ENCODE data around the gene SYVN1. TPM values are rescaled to one million over a fixed set of nuclear protein-coding genes. Genes with fewer than 3 reads are reported as not detected.

The SYVN1 gene
- total RNA-seq, 4 donors from 2014 or later: 19.0 to 38.7 (median 26.0) TPM

DNA sequence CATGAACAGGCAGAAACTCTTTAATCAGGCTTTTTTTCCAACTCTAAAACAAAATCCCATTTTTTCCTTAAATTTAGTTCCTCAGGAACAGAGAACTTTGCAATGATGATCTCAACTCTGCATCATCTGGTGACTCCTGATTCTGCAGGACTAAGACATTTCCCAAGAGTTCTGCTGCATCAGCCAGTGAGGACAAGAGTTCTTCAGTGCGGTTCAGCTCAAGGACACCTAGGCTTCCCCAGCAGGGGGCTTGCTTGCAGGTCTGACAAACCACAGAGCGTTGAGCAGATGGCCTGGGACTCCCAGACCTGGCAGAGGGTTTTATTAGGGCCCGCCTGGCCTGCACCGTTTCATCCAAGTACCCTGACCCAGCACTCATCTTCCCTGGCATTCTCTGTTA, 56.9 kb downstream of the SYVN1 start:
- Histone ChIP-seq H3K4me1 (no peaks in the 10 kb centered on the region), H3K9me3 (no peaks in the 10 kb centered on the region), H3K4me3 (no peak overlapping the region), H3K36me3 (no peaks in the 10 kb centered on the region), H3K27ac (no peak overlapping the region), H3K27me3 (no peaks in the 10 kb centered on the region)
- WGBS, 2 donors (ENCODE audit: low coverage in 1 of 2): 90 to 100% methylated on average over 2 to 4 of the region's 4 CpGs
- TF ChIP-seq, protein P1, sequence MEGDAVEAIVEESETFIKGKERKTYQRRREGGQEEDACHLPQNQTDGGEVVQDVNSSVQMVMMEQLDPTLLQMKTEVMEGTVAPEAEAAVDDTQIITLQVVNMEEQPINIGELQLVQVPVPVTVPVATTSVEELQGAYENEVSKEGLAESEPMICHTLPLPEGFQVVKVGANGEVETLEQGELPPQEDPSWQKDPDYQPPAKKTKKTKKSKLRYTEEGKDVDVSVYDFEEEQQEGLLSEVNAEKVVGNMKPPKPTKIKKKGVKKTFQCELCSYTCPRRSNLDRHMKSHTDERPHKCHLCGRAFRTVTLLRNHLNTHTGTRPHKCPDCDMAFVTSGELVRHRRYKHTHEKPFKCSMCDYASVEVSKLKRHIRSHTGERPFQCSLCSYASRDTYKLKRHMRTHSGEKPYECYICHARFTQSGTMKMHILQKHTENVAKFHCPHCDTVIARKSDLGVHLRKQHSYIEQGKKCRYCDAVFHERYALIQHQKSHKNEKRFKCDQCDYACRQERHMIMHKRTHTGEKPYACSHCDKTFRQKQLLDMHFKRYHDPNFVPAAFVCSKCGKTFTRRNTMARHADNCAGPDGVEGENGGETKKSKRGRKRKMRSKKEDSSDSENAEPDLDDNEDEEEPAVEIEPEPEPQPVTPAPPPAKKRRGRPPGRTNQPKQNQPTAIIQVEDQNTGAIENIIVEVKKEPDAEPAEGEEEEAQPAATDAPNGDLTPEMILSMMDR (IDR thresholded peaks at IDR 0.05): no peak
- no peak for TF ChIP-seq POLR2A (IDR thresholded peaks at IDR 0.05)
- no peak for TF ChIP-seq POLR2AphosphoS5 (IDR thresholded peaks at IDR 0.05)
- TF ChIP-seq EP300 (IDR thresholded peaks at IDR 0.05): no peak
- no peak for ATAC-seq

Small RNAs within 50 kb of the gene (small RNA-seq; reads per million reads assigned to genes)
- gene HIGD1AP10: 0 reads per million in 4 donors
- gene PDCL2P2: 0 reads per million in 4 donors
- 0 to 0.09 (median 0) reads per million in 4 donors for gene RNU2-23P

Other genes starting within 250 kb of the SYVN1 start
- gene ATG2A, start 217.3 kb downstream of the SYVN1 start, total RNA-seq: 10 to 100 TPM; 18.8 to 27.2 (median 26.3) TPM
- 10 to 100 TPM; 20.3 to 41.2 (median 27.0) TPM for gene PPP2R5B, start 209.8 kb downstream of the SYVN1 start, total RNA-seq
- gene GPHA2, start 198.6 kb downstream of the SYVN1 start, total RNA-seq: not detected
- not detected for gene MAJIN, start 162.4 kb downstream of the SYVN1 start, total RNA-seq
- 1 to 10 TPM; 1.5 to 3.4 (median 1.6) TPM for gene BATF2, start 137.5 kb downstream of the SYVN1 start, total RNA-seq
- gene ARL2, start 120.4 kb downstream of the SYVN1 start, total RNA-seq: 100 to 1,000 TPM; 158 to 220 (median 179) TPM
- gene SNX15, start 107.1 kb downstream of the SYVN1 start, total RNA-seq: 10 to 100 TPM; 23.6 to 42.5 (median 30.1) TPM
- 10 to 100 TPM in 3 of 4 donors, 1 to 10 TPM in 1; 4.7 to 13.6 (median 12.7) TPM for gene SAC3D1, start 93.3 kb downstream of the SYVN1 start, total RNA-seq
- gene NAALADL1, start 76.0 kb downstream of the SYVN1 start, total RNA-seq: 10 to 100 TPM; 21.8 to 38.5 (median 29.0) TPM
- 1 to 10 TPM in 2 of 4 donors, under 1 TPM in 2; 0.78 to 1.7 (median 0.99) TPM for gene CDCA5, start 50.5 kb downstream of the SYVN1 start, total RNA-seq
- gene ZFPL1, start 50.3 kb downstream of the SYVN1 start, total RNA-seq: 10 to 100 TPM; 26.3 to 43.9 (median 33.3) TPM
- gene VPS51, start 38.3 kb downstream of the SYVN1 start, total RNA-seq: 100 to 1,000 TPM; 374 to 526 (median 407) TPM
- 10 to 100 TPM in 3 of 4 donors, 1 to 10 TPM in 1; 7.1 to 25.2 (median 18.3) TPM for gene TM7SF2, start 22.6 kb downstream of the SYVN1 start, total RNA-seq
- gene ZNHIT2, start 16.8 kb downstream of the SYVN1 start, total RNA-seq: 10 to 100 TPM; 13.6 to 19.1 (median 15.4) TPM
- gene FAU, start 12.4 kb downstream of the SYVN1 start, total RNA-seq: 100 to 1,000 TPM; 464 to 971 (median 566) TPM
- gene MRPL49, start 12.2 kb downstream of the SYVN1 start, total RNA-seq: 100 to 1,000 TPM in 1 of 4 donors, 10 to 100 TPM in 3; 83.9 to 114 (median 94.1) TPM
- not detected for gene SPDYC, start 35.7 kb upstream of the SYVN1 start, total RNA-seq
- 100 to 1,000 TPM; 100 to 196 (median 156) TPM for gene CAPN1, start 47.4 kb upstream of the SYVN1 start, total RNA-seq
- gene POLA2, start 127.4 kb upstream of the SYVN1 start, total RNA-seq: 10 to 100 TPM in 2 of 4 donors, 1 to 10 TPM in 2; 7.7 to 18.5 (median 13.2) TPM
- 10 to 100 TPM; 26.3 to 63.4 (median 42.8) TPM for gene CDC42EP2, start 180.3 kb upstream of the SYVN1 start, total RNA-seq
- 10 to 100 TPM; 42.5 to 72.7 (median 62.1) TPM for gene DPF2, start 199.3 kb upstream of the SYVN1 start, total RNA-seq
- gene TIGD3, start 220.2 kb upstream of the SYVN1 start, total RNA-seq: under 1 TPM in 2 of 4 donors, not detected in 2; 0.27 to 0.67 TPM
- 10 to 100 TPM in 1 of 4 donors, 1 to 10 TPM in 3; 3.7 to 11.5 (median 7.5) TPM for gene SLC25A45, start 248.1 kb upstream of the SYVN1 start, total RNA-seq